ENCODE results near the gene NLRP11. TPM values are rescaled to one million over a fixed set of nuclear protein-coding genes. Genes with fewer than 3 reads are reported as not detected.

The NLRP11 gene
- total RNA-seq, 1 experiment from 2014 or later = 0.15 TPM

DNA sequence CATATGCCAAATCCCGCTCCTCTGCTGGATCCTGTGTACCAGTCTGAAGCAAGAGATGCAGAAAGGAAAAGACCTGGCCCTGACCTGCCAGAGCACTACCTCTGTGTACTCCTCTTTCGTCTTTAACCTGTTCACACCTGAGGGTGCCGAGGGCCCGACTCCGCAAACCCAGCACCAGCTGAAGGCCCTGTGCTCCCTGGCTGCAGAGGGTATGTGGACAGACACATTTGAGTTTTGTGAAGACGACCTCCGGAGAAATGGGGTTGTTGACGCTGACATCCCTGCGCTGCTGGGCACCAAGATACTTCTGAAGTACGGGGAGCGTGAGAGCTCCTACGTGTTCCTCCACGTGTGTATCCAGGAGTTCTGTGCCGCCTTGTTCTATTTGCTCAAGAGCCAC is 26.6 kb upstream of the NLRP11 start:
- Histone ChIP-seq H3K9me2 (replicated peaks; ENCODE audit: low read length) (0 out of 2 replicates have a peak, but pooled peaks cover 4% of the 10 kb centered on the region), H3K36me3 (ENCODE audit: low read depth, low read length) (no peaks in the 10 kb centered on the region), H3K27me3 (ENCODE audit: low read length) (peaks cover 79% of the 10 kb centered on the region), H3K9me3 (ENCODE audit: low read length) (no peaks in the 10 kb centered on the region; the same call in 1 of the 2 replicates), H3K79me2 (ENCODE audit: low read length) (no peaks in the 10 kb centered on the region), H3K27ac (ENCODE audit: low read length) (no peak overlapping the region), H4K20me1 (ENCODE audit: low read length) (no peaks in the 10 kb centered on the region), H3K4me1 (ENCODE audit: insufficient read depth, low read length) (no peaks in the 10 kb centered on the region), H2AFZ (ENCODE audit: low read length) (no peak overlapping the region), H3K4me2 (ENCODE audit: low read length) (no peak overlapping the region), H3F3A (ENCODE audit: low read length, unreplicated experiment) (no peaks in the 10 kb centered on the region), H3K9ac (ENCODE audit: low read length) (no peak overlapping the region), H3K4me3 (ENCODE audit: low read length) (no peak overlapping the region)
- intact Hi-C loops (cut with micrococcal nuclease) = no loop called here
- POLR2A ChIA-PET (ENCODE audit: unreplicated experiment) = no interaction called here
- no peak for ATAC-seq
- no TSS peak for BruUV-seq (replicated peaks)
- DNase-seq = no peak
- CTCF ChIA-PET = no interaction called here
- no peak for TF ChIP-seq EZH2 (IDR thresholded peaks at IDR 0.05; ENCODE audit: low read length, unreplicated experiment)
- TF ChIP-seq CTCF (conservative IDR thresholded peaks at IDR 0.05; ENCODE audit: low read depth, low read length) = no peak
- TF ChIP-seq EZH2phosphoT487 (IDR thresholded peaks at IDR 0.05; ENCODE audit: borderline replicate concordance, low read length) = no peak

GRCh38 chr19:55857974-55858373 is 26.2 kb upstream of the NLRP11 start:
- no peak for ATAC-seq
- ChIA-PET POLR2A (ENCODE audit: unreplicated experiment) (no interaction called here), CTCF (no interaction called here)
- Histone ChIP-seq H3K27me3 (ENCODE audit: low read length) (peaks cover 75% of the 10 kb centered on the region), H3K4me3 (ENCODE audit: low read length) (no peak overlapping the region), H3K79me2 (ENCODE audit: low read length) (no peaks in the 10 kb centered on the region), H3K4me2 (ENCODE audit: low read length) (no peak overlapping the region), H4K20me1 (ENCODE audit: low read length) (no peaks in the 10 kb centered on the region), H2AFZ (ENCODE audit: low read length) (no peak overlapping the region), H3K4me1 (ENCODE audit: insufficient read depth, low read length) (no peaks in the 10 kb centered on the region), H3F3A (ENCODE audit: low read length, unreplicated experiment) (no peaks in the 10 kb centered on the region), H3K9ac (ENCODE audit: low read length) (no peak overlapping the region), H3K9me2 (replicated peaks; ENCODE audit: low read length) (0 out of 2 replicates have a peak, but pooled peaks cover 4% of the 10 kb centered on the region), H3K27ac (ENCODE audit: low read length) (no peak overlapping the region), H3K36me3 (ENCODE audit: low read depth, low read length) (no peaks in the 10 kb centered on the region), H3K9me3 (ENCODE audit: low read length) (no peaks in the 10 kb centered on the region; the same call in 1 of the 2 replicates)
- DNase-seq = no peak
- TF ChIP-seq EZH2phosphoT487 (IDR thresholded peaks at IDR 0.05; ENCODE audit: borderline replicate concordance, low read length) (no peak), EZH2 (IDR thresholded peaks at IDR 0.05; ENCODE audit: low read length, unreplicated experiment) (no peak), CTCF (conservative IDR thresholded peaks at IDR 0.05; ENCODE audit: low read depth, low read length) (no peak)
- BruUV-seq (replicated peaks) = no TSS peak
- intact Hi-C loops (cut with micrococcal nuclease) = no loop called here

- DNase-seq (no peak), ATAC-seq (no peak)
- CTCF ChIA-PET = no interaction called here
- BruUV-seq (replicated peaks) = no TSS peak
- H3K9me2 ChIP-seq (replicated peaks; ENCODE audit: low read length) = 0 out of 2 replicates have a peak, but pooled peaks cover 4% of the 10 kb centered on the region
- H3K4me3 ChIP-seq (ENCODE audit: low read length) = no peak overlapping the region
- H3K79me2 ChIP-seq (ENCODE audit: low read length) = no peaks in the 10 kb centered on the region
- no peaks in the 10 kb centered on the region for H3F3A ChIP-seq (ENCODE audit: low read length, unreplicated experiment)
- no peak overlapping the region for H3K9ac ChIP-seq (ENCODE audit: low read length)
- H3K4me2 ChIP-seq (ENCODE audit: low read length) = no peak overlapping the region
- H3K9me3 ChIP-seq (ENCODE audit: low read length) = no peaks in the 10 kb centered on the region; the same call in 1 of the 2 replicates
- intact Hi-C loops (cut with micrococcal nuclease) = no loop called here
- no peaks in the 10 kb centered on the region for H3K36me3 ChIP-seq (ENCODE audit: low read depth, low read length)
- no peaks in the 10 kb centered on the region for H4K20me1 ChIP-seq (ENCODE audit: low read length)
- H3K27me3 ChIP-seq (ENCODE audit: low read length) = peaks cover 71% of the 10 kb centered on the region
- POLR2A ChIA-PET (ENCODE audit: unreplicated experiment) = no interaction called here
- TF ChIP-seq EZH2 (IDR thresholded peaks at IDR 0.05; ENCODE audit: low read length, unreplicated experiment) (no peak), EZH2phosphoT487 (IDR thresholded peaks at IDR 0.05; ENCODE audit: borderline replicate concordance, low read length) (no peak), CTCF (conservative IDR thresholded peaks at IDR 0.05; ENCODE audit: low read depth, low read length) (no peak)
- no peak overlapping the region for H3K27ac ChIP-seq (ENCODE audit: low read length)
- no peak overlapping the region for H2AFZ ChIP-seq (ENCODE audit: low read length)
- H3K4me1 ChIP-seq (ENCODE audit: insufficient read depth, low read length) = no peaks in the 10 kb centered on the region
Measured at GRCh38 chr19:55857149-55857548, 25.4 kb upstream of the NLRP11 start.
